Stimulated activated CD8-positive, alpha-beta memory T cell treated with anti-CD3 and anti-CD28 coated beads, Interleukin-15, amount 100 ng/mL, for 48 hours (primary cell): Measurements from ENCODE around the gene CDKN2B-AS1.

Experiments used
- DNase-seq, 2 donors: peaks; one replicate each; pipeline ENCODE4 v3.0.0-alpha.2; 2020; ENCODE audit warnings: low read depth in 2 of 2

Gene CDKN2B-AS1

GRCh38 chr9:22117511-22118384 lies 123.2 kb downstream of the CDKN2B-AS1 start:
- no peak for DNase-seq

- DNase-seq, result no peak
These were observed 124.4 kb downstream of the CDKN2B-AS1 start for GRCh38 chr9:22118810-22119521.

DNA sequence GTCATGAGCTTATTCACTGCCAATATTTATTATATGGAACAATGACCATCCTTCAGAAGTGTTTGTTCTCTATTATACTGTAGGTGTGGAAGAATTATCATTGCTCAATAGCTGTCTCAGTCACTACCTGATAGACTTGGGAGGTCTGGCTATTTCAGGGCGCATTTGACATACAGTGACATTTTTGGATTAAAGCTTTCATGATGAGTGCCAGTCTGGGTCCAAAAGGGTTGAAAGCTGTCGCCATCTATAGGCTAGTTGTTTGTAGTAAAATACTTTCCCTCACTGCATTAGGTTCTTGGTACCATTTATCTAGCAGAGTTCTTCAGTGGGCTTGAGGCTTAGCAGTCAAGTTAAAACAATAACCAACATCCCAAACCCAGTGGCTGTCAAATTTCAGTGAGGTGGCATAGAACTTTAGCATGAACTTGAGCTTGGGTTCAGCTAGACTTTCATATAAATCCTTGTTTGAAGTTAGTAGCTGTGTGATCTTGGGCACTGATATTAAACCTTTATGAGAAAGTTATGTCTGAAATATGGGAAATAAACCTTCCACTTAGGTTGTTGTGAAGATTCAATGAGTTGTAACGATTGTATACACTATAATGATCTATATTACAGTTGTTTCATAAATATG lies 125.0 kb downstream of the CDKN2B-AS1 start:
- no peak for DNase-seq

DNA sequence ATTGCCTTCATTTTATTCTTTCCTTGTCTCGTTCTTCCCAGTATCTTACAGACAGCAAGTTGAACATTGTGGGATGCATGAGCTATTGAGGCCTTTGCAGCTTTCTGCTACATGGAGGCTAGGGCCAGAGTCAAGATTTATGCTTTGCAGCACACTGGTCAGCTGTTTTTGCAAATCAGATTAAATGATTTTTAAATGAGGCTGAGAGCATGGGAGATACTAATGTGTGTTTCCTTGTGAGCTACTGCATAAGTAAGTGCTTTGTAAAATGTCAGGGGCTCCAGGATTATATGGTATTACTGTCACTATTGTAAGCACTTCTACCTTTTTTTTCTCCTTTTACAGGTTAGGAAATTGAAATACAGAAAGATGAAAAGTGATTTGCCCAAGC lies 125.6 kb downstream of the CDKN2B-AS1 start:
- DNase-seq, result no peak

GRCh38 chr9:22120595-22120994 lies 126.0 kb downstream of the CDKN2B-AS1 start:
- no peak for DNase-seq

DNA sequence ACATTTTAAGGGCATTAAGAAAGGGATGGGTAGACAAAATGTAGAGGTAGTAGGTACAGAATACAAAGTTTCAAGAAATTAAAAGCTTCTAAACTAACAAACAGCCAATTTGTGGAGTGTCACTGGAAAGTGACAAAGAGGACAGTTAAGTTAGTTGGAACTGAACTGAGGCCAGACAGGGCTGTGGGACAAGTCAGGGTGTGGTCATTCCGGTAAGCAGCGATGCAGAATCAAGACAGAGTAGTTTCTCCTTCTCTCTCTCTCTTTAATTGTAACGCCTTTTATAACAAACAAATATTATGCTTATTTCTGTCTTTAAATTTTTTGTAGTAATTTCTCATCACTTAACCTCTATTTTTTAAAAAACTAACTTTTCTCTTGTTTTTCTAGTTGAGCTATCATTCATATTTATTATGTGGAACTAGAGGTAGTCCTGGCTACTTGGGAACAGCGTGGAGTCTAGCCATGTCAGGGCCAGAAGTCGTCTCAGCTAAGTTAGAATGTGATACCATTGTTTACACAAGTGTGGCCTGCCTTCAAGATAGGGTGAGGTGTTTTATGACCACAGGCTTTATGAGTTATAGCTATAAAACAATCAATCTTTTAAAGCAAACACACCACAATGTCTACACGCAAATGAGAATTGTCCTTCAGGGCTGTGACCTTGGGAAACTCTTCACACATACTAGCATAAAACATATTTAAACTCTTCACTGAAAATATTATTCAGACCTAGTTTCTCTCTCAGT lies 129.8 kb downstream of the CDKN2B-AS1 start:
- no peak for DNase-seq

DNA sequence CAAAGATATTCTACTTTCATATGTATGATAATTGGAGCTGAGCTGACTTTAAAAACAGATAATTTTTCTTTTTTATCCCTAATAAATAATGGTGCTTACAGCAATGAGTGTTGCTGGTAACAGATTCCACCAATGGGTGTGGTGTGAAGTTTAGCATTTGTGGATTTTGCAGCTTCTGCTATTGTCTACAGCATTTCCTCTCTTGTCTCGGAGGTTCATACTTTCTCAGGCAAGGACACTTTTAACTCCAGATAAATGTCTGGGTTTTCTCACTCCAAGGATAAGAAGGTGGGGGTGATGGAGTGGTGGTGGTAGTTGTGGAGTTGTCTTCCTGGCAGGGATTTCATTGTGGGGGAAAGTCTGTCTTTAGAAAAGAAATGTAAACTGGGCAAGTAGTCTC lies 134.5 kb downstream of the CDKN2B-AS1 start:
- no peak for DNase-seq

GRCh38 chr9:22129633-22130032 lies 135.0 kb downstream of the CDKN2B-AS1 start:
- DNase-seq, result no peak

DNA sequence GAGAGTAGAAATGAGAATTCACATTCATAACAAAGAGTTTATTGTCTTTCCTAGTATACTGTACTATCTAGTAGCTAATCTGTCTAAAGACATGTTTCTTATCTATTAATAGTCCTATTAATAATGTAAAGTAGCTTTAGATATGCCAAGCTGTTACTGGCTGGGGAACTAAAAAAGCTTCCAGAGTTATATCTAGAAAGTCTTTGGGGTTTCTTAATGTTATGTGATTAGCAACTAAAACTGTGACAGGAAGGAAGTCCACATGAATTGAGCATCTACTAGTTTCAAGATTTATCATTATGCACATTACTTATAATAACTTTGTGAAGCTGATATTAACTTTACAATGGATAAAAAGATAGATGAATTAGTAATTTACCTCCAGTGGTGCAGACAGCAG lies 137.2 kb downstream of the CDKN2B-AS1 start:
- no peak for DNase-seq

- DNase-seq, result no peak
These were observed 139.8 kb downstream of the CDKN2B-AS1 start for GRCh38 chr9:22134390-22134789.

GRCh38 chr9:22136461-22137096 lies 142.0 kb downstream of the CDKN2B-AS1 start:
- DNase-seq, result no peak

GRCh38 chr9:22138956-22139660 lies 144.5 kb downstream of the CDKN2B-AS1 start:
- no peak for DNase-seq

- DNase-seq, result no peak
These were observed 147.3 kb downstream of the CDKN2B-AS1 start for GRCh38 chr9:22141908-22142307.

DNA sequence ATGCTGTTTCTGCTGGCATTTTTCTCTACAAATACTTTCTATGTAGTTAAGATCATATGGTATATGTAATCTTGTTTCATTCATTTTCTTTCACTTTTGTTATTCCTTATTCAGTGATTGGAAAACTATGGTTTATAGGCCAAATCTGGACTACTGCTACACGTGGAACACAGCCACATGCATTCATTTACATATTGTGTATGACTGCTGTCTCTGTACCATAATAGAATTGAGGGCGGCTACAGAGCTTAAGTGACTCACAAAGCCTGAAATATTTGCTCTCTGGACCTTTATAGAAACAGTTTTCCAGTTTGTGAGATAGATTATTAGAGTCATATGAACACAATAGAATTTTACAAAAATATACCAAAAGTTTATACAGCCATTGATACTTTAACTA lies 148.1 kb downstream of the CDKN2B-AS1 start:
- no peak for DNase-seq

GRCh38 chr9:22143799-22144625 lies 149.4 kb downstream of the CDKN2B-AS1 start:
- no peak for DNase-seq

- DNase-seq, result no peak
These were observed 152.0 kb downstream of the CDKN2B-AS1 start for GRCh38 chr9:22146604-22147003.

DNA sequence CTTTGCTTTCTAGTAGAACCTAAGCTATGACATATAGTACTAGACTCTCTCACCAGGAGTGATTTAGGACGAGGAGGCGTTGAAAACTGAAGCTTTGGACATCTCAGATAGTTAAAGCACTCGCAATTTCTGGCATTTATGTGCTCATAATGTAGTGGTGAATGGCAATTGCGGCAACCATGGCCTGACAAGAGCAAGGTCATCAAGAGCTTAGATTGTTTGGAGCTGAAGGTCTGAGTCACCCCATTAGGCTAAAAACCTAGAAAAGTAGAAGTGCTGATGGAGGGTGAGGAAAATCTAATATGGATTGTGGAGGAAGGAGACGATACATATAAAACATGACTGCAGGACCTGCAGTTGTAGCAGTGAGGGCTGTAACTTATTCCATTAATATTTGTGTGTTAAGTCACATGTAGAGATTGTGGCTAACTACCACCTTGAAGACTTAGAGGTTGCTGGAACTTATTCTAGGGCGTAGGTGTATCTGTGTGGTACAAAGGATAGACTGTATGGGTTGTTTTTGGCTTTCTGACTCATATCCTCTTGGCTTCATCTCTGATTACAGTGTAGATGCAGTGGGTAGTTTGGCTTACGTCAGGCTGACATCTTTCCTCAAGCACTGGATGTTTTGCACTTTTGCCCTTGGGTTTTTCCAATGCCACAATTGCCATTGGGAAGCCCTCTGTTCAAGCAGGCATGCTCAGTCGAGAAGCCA lies 153.4 kb downstream of the CDKN2B-AS1 start:
- DNase-seq, result no peak

- no peak for DNase-seq
These were observed 153.9 kb downstream of the CDKN2B-AS1 start for GRCh38 chr9:22148528-22148875.

- DNase-seq, result no peak
These were observed 154.5 kb downstream of the CDKN2B-AS1 start for GRCh38 chr9:22148876-22149637.
